ENCODE data around the gene MYDGF.
"Not testable (repeated sequence)": the region's sequence is repeated elsewhere in the genome, so short reads cannot be mapped to it uniquely, and the experiment has no call there.

Gene MYDGF

DNA sequence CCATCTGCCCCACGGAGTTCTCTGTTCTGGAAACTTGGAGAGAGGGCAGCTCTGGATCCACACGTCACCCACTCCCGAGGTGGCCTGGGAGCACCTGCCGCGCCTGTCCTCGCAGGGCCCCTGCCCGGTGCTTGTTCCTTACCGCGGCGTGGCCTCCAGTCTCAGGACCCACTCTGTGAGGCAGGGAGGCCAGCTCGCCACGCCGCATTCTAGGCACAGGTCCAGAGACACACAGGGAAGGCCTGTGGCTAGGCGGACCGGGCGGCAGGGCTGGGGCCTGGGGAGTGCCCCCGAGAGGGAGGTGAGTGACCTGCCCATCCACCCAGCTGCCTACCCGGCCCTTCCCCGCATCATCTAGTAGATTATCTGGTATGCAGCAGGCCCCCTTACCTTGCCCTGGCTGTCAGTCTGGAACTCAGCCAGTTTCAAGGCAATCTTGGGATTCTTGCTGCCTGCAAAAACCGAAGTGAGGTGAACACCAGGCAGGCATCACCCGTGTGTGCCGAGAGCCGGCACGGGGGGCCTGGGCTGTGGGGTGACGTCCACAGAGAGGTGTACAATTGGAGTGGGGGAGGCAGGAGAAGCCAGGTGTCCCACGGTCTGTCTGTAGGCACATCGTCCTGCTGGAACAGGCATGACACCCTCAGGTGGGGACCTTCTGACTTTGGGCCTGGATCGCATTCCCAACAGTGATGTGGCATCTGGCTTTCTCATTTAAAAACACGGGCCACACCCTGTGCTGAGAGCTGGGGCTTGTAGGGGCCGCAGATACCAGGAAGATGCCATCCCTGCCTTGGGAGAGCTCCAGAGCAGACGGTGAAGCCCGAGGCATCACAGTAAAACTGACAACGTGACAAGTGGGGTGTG is 29.9 kb upstream of the MYDGF start:
- DNase-seq, result no peak

DNA sequence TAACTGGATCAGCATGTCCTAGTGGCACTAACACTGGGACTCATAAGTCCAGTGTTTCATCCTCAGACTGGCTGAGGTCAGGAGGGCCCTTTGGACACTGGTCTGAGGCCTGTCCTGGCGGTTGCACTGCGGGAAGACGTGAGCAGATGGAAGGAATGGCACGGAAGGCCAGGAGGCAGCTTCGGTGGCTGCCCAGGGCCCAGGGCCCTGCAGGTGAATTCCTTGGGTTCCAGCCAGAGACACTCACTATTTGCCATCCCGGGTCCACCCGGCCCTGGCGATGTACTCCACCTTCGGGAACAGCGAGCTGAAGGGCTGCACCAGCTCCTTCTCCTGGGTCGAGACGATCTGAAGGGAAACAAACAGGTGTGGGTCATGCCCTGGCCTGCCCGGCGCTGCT is 27.2 kb upstream of the MYDGF start:
- no peak for DNase-seq

DNA sequence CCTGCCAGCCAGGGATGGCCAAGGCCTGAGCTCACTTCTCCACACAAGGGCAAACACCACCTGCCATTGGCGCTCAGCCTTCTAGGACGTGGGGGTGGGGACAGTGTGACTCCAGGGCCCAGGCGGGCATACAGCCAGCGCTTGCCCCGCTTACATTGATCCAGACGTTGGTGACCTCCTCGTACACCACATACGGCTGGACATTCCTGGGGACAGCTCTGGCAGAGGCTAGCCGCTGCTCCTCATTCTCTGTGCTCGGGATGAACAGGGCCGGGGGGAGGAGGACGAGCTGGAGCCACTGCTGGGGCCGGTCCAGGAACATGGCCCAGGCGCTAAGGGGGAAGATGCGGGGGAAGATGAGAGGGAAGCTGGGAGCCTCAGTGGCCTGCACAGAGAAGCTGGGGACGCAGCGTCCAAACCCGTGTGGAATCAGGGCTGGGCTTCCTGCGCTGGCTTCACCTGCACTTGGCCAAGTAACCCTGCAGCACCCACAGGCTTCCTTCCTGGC is 25.1 kb upstream of the MYDGF start:
- DNase-seq, result no peak

DNA sequence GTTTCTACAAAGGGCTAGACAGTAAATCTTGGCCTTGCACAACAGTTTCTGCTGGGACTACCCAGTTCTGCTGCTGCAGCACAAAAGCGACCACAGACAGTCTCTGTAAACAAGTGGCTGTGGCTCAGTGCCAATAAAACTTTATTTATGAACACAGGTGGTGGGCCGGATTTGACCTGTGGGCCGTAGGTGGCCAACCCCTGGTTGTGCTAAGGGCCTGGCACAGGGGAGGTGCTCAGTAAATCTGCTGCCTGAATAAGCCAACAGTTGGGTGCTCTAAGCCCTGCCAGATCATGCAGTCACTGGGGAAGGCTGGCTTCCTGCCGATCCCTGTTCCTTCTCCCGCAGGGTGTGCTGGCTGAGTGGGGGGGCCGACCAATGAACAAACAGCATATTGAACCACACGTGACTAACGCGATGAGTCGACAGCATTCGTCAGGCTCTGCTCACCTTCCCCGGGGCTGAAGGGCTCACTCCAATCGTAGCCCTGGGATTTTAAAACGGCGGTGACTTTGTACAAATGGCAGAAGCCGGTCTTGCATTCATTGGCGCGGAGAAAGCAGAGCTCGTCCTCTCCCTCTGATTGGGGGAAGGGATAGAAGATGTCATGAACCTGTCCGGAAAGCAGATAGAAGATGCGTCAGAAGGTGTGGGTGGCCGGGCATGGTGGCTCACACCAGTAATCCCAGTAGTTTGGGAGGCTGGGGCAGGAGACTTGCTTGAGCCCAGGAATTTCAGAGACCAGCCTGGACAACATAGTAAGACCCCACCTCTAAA is 24.3 kb upstream of the MYDGF start:
- DNase-seq, result no peak

DNA sequence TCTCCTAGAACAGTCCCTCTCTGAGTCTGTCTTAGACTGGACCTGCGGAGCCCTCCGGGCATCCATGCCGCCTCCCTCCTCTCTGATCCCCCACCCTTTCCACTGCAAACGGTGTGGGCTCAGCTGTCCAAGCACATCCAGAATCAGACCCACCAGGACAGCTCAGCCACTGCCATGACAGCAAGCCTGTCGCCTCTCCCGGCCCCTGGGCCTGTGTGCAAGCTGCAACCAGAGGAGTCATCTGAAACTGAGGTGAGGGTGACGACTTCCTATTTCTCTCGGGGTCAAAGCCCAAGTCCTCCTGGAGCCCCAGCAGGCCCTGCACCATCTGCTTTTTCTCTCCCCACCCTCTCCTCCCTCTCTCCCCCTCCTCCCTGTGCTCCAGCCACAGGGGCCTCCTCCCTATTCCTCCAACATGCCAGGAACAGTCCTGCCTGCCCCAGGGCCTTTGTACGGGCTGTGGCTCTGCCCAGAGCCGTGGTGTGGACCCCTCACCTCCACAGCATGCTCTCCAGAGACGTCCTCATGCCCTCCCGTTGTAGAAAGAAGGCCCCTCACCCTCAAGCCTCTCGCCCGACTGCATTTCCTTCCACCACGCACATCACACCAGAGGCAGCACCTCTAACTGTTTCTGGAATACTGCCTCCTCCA is 23.5 kb upstream of the MYDGF start:
- DNase-seq, result no peak

GRCh38 chr19:4693078-4693350 is 22.9 kb upstream of the MYDGF start:
- DNase-seq, result no peak

- DNase-seq, result no peak
These were observed 22.3 kb upstream of the MYDGF start for GRCh38 chr19:4692251-4693077.

DNA sequence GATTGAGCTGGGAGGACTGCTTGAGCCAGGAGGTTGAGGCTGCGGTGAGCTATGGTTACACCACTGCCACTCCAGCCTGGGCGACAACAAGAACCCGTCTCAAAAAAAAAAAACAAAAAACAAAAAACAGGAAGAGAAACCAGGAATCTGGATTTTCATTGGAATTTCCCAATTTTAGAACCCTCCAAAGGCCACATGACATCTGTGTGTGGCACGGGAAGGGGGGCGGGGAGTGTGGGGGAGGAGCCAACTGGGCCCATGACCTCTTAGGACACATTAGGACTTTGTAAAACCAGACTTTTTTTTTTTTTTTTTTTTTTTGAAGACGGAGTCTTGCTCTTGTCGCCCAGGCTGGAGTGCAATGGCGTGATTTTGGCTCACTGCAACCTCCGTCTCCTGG is 21.2 kb upstream of the MYDGF start:
- DNase-seq, result no peak

GRCh38 chr19:4690361-4690760 is 20.2 kb upstream of the MYDGF start:
- DNase-seq, result no peak

DNA sequence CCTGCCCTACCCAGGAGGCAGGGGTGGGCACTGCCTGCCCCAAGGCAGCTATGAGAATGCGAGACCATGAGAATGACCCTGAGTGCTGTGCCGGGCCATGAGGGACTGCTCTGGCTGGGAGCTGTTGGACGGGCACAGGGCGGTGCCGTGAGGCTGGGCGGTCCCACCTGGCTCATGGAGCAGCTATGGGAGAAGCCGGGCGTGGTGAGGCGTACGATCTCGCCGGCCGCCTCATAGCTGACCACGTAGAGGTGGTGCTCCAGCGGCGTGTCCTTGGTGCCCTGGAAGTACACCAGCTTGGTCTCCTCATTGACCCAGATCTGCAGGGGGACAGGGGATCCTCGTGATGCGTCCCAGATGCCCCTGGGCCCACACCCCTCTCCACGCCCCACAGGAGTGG is 19.3 kb upstream of the MYDGF start:
- no peak for DNase-seq

- DNase-seq, result no peak
These were observed 18.4 kb upstream of the MYDGF start for GRCh38 chr19:4688587-4688986.

- DNase-seq, result no peak
These were observed 17.3 kb upstream of the MYDGF start for GRCh38 chr19:4687396-4687795.

DNA sequence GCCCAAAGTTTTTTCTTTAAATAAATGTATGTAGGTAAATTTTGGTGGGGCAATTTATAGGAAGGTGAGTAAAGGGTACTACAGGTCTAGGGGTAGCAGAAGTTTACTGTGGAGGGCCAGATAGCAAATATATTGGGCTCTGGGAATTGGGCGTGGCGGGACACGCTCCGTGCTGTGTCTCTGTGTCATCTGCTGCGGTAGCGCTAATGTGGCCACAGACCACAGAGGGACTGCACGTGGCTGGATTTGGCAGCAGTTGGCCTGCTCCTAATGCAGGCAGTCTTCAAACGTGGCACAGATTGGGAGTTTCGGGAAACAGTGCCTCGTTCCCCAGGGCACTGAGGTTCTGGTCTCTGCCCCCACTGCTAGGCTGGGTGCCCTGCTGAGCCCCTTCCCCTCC is 16.6 kb upstream of the MYDGF start:
- no peak for DNase-seq

DNA sequence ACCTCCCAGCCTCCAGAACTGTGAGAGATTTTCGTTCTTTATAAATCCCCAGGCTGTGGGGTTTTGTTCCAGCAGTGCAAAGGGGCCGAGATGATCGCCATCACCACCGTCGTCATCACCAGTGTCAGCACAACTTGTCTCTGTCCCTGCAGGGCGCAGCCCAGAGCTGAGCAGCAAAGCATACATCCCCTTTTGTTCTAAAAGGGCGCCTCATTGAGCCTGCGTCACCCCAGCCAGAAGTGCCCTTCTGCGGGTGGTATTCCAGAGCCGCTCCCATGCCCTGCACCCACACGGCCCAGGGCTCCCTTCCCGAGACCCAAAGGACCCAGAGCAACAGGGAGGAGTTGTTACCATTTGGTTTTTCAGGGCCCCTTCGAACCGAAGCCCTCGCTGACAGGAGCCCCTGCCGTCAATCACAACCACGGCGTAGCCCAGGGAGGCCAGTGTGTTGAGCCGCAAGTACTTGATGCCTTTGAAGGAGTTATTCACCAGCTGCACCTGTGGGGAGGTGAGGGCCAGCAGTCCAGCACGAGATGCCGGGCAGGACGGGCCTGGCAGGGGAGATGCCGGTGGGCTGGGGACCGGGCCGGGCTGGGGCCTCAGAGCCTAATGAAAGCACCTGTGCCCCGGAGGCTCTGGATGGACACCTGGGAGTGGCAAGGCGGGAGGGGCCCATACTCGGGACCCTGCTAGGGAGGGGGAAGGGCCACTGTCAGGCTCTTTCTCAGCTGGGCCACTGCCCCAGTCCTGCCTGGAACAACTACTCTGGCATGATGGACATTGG is 14.4 kb upstream of the MYDGF start:
- no peak for DNase-seq

DNA sequence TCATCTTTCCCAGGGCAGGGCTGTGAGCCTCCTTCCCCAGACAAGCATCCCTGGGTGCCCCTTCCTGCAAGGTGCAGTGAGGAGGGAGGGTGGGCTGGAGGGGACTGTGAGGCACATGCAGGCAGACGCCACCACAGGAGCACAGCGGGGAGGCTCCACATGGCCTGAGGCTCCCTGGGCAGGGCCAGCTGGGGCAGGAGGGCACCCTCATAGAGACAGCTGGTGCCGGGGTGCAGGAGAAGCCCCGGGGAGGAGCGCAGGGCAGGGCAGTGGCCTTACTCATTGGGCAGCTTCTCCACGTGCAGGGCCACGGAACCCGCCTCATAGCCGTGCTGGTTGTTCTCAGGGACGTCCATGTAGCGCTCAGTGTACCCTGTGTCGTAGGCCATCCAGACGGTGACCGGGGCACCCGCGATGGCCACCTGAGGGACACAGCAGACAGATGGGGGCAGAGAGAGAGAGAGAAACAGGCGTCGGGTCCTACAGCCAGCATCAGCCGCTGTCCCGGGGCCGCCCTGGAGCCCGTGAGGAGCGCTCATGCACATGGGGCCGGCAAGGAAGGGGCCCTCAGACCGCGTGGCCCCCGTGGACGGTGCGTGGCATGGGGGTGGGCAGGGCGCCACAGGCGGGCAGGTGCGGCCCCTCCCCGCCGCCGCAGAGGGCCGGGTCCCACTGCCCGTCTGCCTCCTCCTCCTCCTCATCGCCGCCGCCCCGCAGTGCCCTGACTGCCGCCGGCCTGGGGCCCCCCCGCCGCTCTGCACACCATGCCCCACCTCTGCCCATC is 12.5 kb upstream of the MYDGF start:
- no peak for DNase-seq

DNA sequence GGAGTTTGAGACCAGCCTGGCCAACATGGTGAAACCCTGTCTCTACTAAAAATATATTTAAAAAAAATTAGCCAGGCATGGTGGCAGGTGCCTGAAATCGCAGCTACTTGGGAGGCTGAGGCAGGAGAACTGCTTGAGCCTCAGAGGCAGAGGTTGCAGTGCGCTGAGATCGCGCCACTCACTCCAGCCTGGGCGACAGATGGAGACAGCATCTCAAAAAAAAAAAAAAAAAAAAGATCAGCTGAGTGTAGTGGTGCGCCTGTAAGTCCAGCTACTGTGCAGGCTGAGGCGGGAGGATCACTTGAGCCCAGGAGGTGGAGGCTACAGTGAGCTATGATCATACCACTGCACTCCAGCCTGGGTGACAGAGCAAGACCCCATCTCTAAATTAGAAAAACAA is 9.9 kb upstream of the MYDGF start:
- DNase-seq, result not testable (repeated sequence)

GRCh38 chr19:4678881-4679790 is 9.0 kb upstream of the MYDGF start:
- DNase-seq, result no peak

DNA sequence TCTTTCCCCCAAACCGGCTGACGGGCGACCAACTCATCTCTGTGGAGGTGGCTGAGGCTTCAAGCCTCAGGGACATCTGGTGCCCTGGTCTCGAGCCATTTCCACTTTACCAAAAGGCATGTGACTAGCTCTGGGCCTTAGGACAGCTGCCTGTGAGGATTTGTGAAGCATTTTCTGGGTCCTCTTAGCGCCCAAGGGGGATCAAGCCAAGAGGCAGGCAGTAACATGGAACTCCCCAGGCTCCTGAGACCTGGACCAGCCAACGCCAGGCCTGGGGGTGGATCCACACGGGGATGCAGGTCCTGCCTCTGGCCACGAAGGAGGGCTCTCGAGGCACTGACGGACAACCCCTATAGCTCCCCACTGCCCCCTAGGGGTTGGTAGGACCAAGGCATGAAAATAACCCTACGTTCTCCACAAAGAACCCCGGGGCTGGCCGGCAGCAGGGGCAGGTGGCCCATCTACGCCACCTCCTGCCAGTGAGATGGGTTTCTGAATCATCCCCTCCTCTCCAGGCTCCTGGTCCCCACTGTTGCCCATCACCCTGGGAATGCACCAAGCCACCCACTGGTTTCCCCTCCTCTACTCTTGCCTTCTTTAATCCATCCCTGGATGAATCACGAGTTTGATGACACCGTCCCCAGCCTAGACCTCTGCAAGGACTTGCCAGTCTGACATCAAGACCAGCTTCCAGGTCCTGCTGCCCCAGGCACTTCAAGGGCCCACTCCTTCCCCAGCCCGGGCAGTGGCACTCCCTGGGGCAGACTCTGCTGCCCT is 7.0 kb upstream of the MYDGF start:
- no peak for DNase-seq

DNA sequence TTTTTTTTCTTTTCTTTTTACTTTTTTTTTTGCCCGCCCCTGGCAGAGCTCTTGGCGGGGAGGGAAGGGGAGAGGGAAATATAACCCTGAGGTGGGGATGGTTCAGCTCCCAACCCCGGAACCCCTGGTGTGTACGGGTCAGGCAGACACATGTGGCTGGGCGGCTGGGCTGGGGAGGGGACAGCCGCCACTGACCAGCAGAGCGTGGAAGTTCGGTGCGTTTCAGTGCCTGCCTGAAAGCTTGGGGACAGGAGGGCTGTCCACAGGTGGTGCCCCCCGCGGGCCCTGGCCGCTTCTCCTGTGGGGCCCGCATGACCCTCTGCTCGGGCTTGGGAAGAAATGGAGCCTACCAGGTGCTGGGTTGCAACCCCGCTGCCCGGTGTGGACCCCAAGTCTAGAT is 5.2 kb upstream of the MYDGF start:
- no peak for DNase-seq
